HUES6 (cell line): Measurements from ENCODE around the gene CWC22.

Experiments used
- H3K27ac ChIP-seq: 2 replicates; pipeline ENCODE4 v1.7.0; 2013; ENCODE audit warnings: low read depth, mild to moderate bottlenecking, low read length, inconsistent platforms
- H3K27me3 ChIP-seq: 2 replicates; pipeline ENCODE4 v1.6.1; 2013; ENCODE audit warnings: low read length; ENCODE audit not compliant: control insufficient read depth, insufficient read depth
- H3K36me3 ChIP-seq: 2 replicates; pipeline ENCODE4 v1.6.1; 2013; ENCODE audit warnings: low read length; ENCODE audit not compliant: control insufficient read depth, insufficient read depth
- H3K4me1 ChIP-seq: 2 replicates; pipeline ENCODE4 v1.6.1; 2013; ENCODE audit warnings: low read length; ENCODE audit not compliant: control insufficient read depth, insufficient read depth
- H3K4me3 ChIP-seq: 2 replicates; pipeline ENCODE4 v1.5.1; 2013; ENCODE audit warnings: low read depth, low read length
- H3K9ac ChIP-seq: one replicate; pipeline ENCODE4 v1.6.1; 2013; ENCODE audit warnings: mild to moderate bottlenecking, low read length
- H3K9me3 ChIP-seq: 2 replicates; pipeline ENCODE4 v1.6.1; 2013; ENCODE audit warnings: low read depth, low read length; ENCODE audit not compliant: control insufficient read depth, insufficient read depth

Gene CWC22

DNA sequence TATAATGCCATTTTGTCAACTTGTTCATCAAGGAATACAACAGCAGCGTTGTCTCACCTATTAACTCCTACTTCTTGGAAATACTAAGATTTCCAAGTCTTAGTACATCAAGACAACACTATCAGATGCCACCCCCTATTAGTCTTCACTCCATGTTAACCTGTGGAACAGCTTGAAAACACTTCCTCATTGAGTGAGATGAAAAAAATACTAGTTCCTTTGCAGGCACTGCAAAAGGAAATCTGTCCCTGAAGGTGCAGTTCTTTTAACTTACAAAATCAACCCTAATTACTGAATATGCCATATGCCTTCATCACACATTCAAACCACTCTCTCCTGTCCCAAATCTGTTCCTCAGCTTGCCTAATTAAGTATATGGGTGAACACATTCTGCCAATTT, 4.0 kb downstream of the CWC22 start:
- no peaks in the 10 kb centered on the region for H3K36me3 ChIP-seq
- H3K4me1 ChIP-seq, result peaks cover 11% of the 10 kb centered on the region
- H3K4me3 ChIP-seq, result no peak overlapping the region
- no peaks in the 10 kb centered on the region for H3K27me3 ChIP-seq
- no peak overlapping the region for H3K27ac ChIP-seq
- no peak overlapping the region for H3K9ac ChIP-seq
- no peaks in the 10 kb centered on the region for H3K9me3 ChIP-seq

GRCh38 chr2:180002198-180002770, 4.8 kb downstream of the CWC22 start:
- no peak overlapping the region for H3K9ac ChIP-seq
- H3K27me3 ChIP-seq, result no peaks in the 10 kb centered on the region
- no peak overlapping the region for H3K4me3 ChIP-seq
- H3K27ac ChIP-seq, result no peak overlapping the region
- H3K9me3 ChIP-seq, result no peaks in the 10 kb centered on the region
- H3K4me1 ChIP-seq, result peaks cover 15% of the 10 kb centered on the region
- no peaks in the 10 kb centered on the region for H3K36me3 ChIP-seq

DNA sequence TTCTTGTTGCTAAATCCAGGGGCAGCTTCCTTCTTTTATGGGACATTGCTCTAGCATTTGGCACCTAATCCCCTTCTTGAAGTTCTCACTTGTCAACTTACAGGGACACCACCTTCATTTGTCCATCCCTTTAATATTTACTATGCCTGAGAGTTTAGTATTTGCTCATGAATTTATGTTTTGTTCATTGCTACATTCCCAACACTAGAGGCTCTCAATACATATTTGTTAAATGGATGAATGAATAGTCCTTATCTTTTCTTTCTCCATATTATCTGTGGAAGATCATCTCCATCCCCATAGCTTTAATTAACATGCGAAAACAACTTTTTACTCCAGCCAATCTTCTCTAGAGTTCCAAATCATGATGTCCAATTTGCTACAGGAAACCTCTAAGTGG, 5.4 kb downstream of the CWC22 start:
- Histone ChIP-seq H3K36me3 (no peaks in the 10 kb centered on the region), H3K4me1 (peaks cover 15% of the 10 kb centered on the region), H3K9me3 (no peaks in the 10 kb centered on the region), H3K9ac (no peak overlapping the region), H3K4me3 (no peak overlapping the region), H3K27ac (no peak overlapping the region), H3K27me3 (no peaks in the 10 kb centered on the region)

DNA sequence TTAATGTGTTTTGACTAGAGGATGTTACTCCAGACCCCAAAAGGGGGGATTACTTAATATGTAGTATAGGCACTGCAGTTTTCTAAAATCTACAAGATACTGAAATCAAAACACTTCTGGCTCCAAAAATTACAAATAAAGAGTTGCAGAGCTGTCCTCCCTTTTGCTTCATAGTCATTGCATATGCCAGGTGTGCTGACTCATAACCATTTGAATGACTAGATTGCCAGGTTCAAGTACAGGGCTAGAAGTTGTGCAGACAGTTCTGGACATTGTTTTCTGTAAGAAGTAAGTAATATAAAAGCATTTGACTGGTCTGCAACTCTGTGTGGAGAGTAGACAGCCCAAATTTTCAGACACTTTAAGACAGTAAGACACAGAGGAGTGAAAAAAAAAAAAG, 6.7 kb downstream of the CWC22 start:
- Histone ChIP-seq H3K27me3 (no peaks in the 10 kb centered on the region), H3K36me3 (no peaks in the 10 kb centered on the region), H3K9ac (no peak overlapping the region), H3K4me1 (peaks cover 12% of the 10 kb centered on the region), H3K9me3 (no peaks in the 10 kb centered on the region), H3K27ac (no peak overlapping the region), H3K4me3 (no peak overlapping the region)

DNA sequence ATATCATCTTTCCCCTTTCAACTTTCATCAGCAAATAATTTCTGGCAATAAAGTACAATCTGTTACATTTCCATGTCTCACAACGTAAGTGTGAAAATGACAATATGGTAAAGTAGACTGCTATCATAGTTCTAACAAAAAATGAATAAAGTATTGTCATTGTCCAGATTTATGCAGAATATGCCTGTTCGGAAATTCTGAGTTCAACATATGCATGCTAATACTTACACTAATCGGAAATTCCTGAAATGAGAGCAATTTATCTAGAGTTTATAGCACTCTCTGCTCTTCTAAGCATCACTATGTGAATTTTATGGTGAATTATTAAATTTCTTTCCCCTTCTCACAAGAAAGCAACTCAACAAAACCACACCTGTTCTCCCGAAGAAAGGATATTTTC, 8.1 kb downstream of the CWC22 start:
- H3K4me1 ChIP-seq, result 0 out of 2 replicates have a peak, but pooled peaks cover 7% of the 10 kb centered on the region
- H3K27ac ChIP-seq, result no peak overlapping the region
- no peaks in the 10 kb centered on the region for H3K27me3 ChIP-seq
- H3K36me3 ChIP-seq, result no peaks in the 10 kb centered on the region
- H3K9me3 ChIP-seq, result no peaks in the 10 kb centered on the region
- no peak overlapping the region for H3K4me3 ChIP-seq
- no peak overlapping the region for H3K9ac ChIP-seq

DNA sequence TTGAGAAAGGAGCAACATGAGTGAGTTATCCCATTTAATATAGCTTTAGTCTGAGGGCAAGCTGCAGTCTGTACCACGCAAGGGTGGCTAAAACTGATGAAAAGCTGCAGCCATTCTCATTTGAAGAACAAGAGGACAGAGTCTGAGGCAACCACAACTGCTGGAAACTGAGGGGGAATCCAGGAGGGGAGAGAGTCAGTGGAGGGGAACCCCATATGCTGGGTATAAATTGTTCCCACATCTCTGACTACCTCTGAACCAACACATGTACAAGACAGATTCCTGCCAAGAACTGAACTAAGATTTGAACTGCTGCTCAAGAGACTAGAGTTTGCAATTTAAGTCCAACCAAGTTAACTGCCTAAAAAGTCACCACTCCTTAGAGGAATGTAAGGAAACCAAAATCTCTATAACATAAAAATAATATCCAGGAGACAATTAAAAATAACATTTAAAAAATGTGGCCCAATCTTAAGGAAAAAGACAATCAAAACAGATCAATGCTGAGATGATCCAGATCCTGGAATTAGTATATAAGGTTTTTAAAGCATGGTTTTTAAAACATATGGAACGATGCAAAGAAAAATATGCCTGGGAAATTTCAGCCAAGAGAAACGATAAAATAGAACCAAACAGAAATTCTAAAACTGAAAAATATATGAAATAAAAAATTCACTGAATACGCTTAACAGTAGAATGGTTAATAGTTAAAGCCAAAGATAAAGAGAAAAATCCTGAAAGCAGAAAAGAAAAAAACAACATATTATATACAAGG, 11.2 kb downstream of the CWC22 start:
- peaks cover 11% of the 10 kb centered on the region for H3K36me3 ChIP-seq
- no peak overlapping the region for H3K9ac ChIP-seq
- no peaks in the 10 kb centered on the region for H3K9me3 ChIP-seq
- 0 out of 2 replicates have a peak, but pooled peaks cover 7% of the 10 kb centered on the region for H3K4me1 ChIP-seq
- H3K27ac ChIP-seq, result no peak overlapping the region
- H3K4me3 ChIP-seq, result no peak overlapping the region
- H3K27me3 ChIP-seq, result no peaks in the 10 kb centered on the region

DNA sequence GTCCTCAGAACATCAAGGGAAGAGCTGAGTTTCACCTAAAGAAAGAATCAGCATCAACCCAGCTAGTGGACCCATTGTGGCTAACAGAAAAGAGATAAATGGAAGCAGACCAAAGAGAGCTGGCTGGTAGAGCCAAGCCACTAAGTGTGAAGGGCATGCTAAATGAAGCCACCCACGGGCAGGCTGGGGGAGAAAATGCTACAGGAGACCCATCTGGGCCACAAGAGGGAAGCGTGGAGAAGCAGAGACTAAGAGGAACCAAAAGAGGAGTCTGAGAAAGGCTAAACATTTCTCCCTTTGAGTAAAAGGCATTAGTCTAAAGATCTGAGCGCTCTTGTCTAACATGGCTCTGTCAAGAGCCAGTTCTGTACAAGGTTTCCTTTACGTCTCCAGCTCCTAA, 15.8 kb downstream of the CWC22 start:
- Histone ChIP-seq H3K4me3 (no peak overlapping the region), H3K9me3 (no peaks in the 10 kb centered on the region), H3K27me3 (no peaks in the 10 kb centered on the region), H3K27ac (no peak overlapping the region), H3K4me1 (peaks cover 6% of the 10 kb centered on the region; the same call in 1 of the 2 replicates), H3K36me3 (peaks cover 27% of the 10 kb centered on the region), H3K9ac (no peak overlapping the region)

DNA sequence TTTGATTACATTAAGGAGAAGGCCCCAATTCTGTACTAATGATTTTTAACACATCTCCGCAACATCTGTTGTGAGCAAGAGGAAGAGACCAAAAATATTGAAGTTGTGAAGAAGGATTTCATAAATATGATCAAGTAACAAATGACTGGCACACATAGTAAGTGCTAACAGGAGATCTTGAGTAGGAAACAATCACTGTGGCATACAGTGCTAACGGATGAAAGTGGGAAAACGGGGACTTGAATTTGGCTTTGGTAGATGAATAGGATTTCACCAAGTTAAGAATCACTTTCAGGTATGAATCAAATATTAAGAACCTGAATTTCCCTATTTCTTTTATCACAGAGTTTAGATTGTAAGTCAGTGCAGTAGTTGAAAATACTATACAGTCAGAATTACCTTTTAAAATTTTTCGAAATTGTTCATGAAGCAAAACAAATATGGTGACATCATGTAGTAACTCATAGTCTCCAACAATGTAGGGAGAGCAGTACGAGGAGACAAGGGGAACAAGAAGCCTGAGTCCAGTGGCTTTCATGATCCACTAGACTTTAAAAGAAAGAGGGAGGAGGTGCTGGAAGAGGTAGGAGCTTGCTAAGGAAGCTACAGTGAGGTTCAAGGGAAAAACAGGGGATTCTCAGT, 16.3 kb downstream of the CWC22 start:
- peaks cover 5% of the 10 kb centered on the region; the same call in 1 of the 2 replicates for H3K4me1 ChIP-seq
- no peak overlapping the region for H3K9ac ChIP-seq
- H3K27ac ChIP-seq, result no peak overlapping the region
- no peaks in the 10 kb centered on the region for H3K9me3 ChIP-seq
- peaks cover 32% of the 10 kb centered on the region for H3K36me3 ChIP-seq
- H3K27me3 ChIP-seq, result no peaks in the 10 kb centered on the region
- H3K4me3 ChIP-seq, result no peak overlapping the region

GRCh38 chr2:179987916-179988315, 19.2 kb downstream of the CWC22 start:
- Histone ChIP-seq H3K27me3 (no peaks in the 10 kb centered on the region), H3K9ac (no peak overlapping the region), H3K9me3 (no peaks in the 10 kb centered on the region), H3K4me3 (no peak overlapping the region), H3K36me3 (peaks cover 55% of the 10 kb centered on the region), H3K4me1 (peaks cover 3% of the 10 kb centered on the region; the same call in 1 of the 2 replicates), H3K27ac (no peak overlapping the region)

GRCh38 chr2:179985163-179985820, 21.8 kb downstream of the CWC22 start:
- no peaks in the 10 kb centered on the region for H3K9me3 ChIP-seq
- H3K9ac ChIP-seq, result no peak overlapping the region
- peaks cover 3% of the 10 kb centered on the region; the same call in 1 of the 2 replicates for H3K4me1 ChIP-seq
- H3K4me3 ChIP-seq, result no peak overlapping the region
- H3K27ac ChIP-seq, result no peak overlapping the region
- H3K27me3 ChIP-seq, result no peaks in the 10 kb centered on the region
- H3K36me3 ChIP-seq, result peaks cover 65% of the 10 kb centered on the region
